Endothelial cell of umbilical vein (primary cell): ENCODE results near the gene TERC. TPM values are rescaled to one million over a fixed set of nuclear protein-coding genes. Genes with fewer than 3 reads are reported as not detected.
A peak's percentile ranks its signal among the peaks of the same experiment; 100 is the strongest.

Source experiments
- Bru-seq: library from RNA; stranded (reverse); fragments of 400-500 nt; gene quantifications from one replicate; lab custom pipeline; 2021; lab: Mats Ljungman, UMichigan
- BruChase-seq, 2 experiments: library from RNA; stranded (reverse); fragments of 400-500 nt; gene quantifications; one replicate each; lab custom pipeline; 2021; lab: Mats Ljungman, UMichigan
- BruUV-seq: library from RNA; stranded (reverse); fragments of 400-500 nt; replicated peaks from 2 replicates; lab custom pipeline; 2021; lab: Mats Ljungman, UMichigan
- CTCF ChIA-PET: fragments of 300-600, 350-600 bp; sonication (Branson Sonifier 250); formaldehyde crosslinking; loops from one replicate; lab custom pipeline; 2021; ENCODE audit warnings: antibody characterized with exemption, inconsistent platforms; lab: Charles Lee
- POLR2A ChIA-PET: fragments of 300-600, 350-600 bp; sonication (Branson Sonifier 250); formaldehyde crosslinking; loops from one replicate; lab custom pipeline; 2021; ENCODE audit warnings: antibody characterized with exemption, inconsistent platforms; lab: Charles Lee
- DNase-seq: peaks from one replicate; pipeline ENCODE4 v3.0.0-alpha.2; 2011; ENCODE audit warnings: low read depth, low spot score
- FAIRE-seq: peaks from 2 replicates; lab custom pipeline; 2011; peaks lifted over from hg19 to GRCh38; lab: Jason Lieb, UNC
- H2AFZ ChIP-seq: 2 replicates; pipeline ENCODE4 v1.6.0; 2012; ENCODE audit warnings: low read depth, low read length, control low read depth, inconsistent platforms
- H3K27ac ChIP-seq: 2 replicates; pipeline ENCODE4 v1.5.1; 2011; ENCODE audit warnings: low read depth, mild to moderate bottlenecking, control low read depth, low read length, moderate library complexity; ENCODE audit not compliant: insufficient read depth
- H3K27me3 ChIP-seq, 2 experiments: 2 replicates each; pipeline versions ENCODE4 v1.6.0 to v1.6.1; 2011; ENCODE audit warnings: low read length in 2 of 2, mixed read lengths in 1 of 2; ENCODE audit not compliant: control insufficient read depth in 2 of 2, insufficient read depth in 2 of 2
- H3K36me3 ChIP-seq, 2 experiments: 2 replicates in 1 of 2; 3 replicates in 1 of 2; pipeline ENCODE4 v1.5.1; 2011; ENCODE audit warnings: low read length in 2 of 2, mild to moderate bottlenecking in 1 of 2, moderate library complexity in 1 of 2; ENCODE audit not compliant: control insufficient read depth in 2 of 2, insufficient read depth in 2 of 2; ENCODE audit errors: extremely low read depth in 1 of 2
- H3K4me1 ChIP-seq: 3 replicates; pipeline ENCODE4 v1.5.1; 2011; ENCODE audit warnings: mild to moderate bottlenecking, low read length; ENCODE audit not compliant: control insufficient read depth, insufficient read depth; ENCODE audit errors: extremely low read depth
- H3K4me2 ChIP-seq: 2 replicates; pipeline ENCODE4 v1.6.1; 2011; ENCODE audit warnings: low read length, control low read depth, mixed read lengths; ENCODE audit not compliant: insufficient read depth
- H3K4me3 ChIP-seq, 3 experiments: fragments of 200-600 bp in 1 of 3; sonication (generic), shearing (Covaris generic) in 1 of 3; replicated peaks in 1 of 3; 2 replicates each; pipeline ENCODE4 v1.5.1; 2011 to 2016; ENCODE audit warnings: control low read depth in 3 of 3, low read length in 3 of 3, mild to moderate bottlenecking in 2 of 3, inconsistent platforms in 1 of 3, low read depth in 1 of 3, moderate library complexity in 1 of 3; ENCODE audit not compliant: insufficient read depth in 1 of 3
- H3K79me2 ChIP-seq: 2 replicates; pipeline ENCODE4 v1.6.0; 2012; ENCODE audit warnings: low read length, inconsistent platforms; ENCODE audit not compliant: control insufficient read depth, insufficient read depth
- H3K9ac ChIP-seq: replicated peaks from 2 replicates; pipeline ENCODE3; 2011; ENCODE audit warnings: low read length, control low read depth; ENCODE audit not compliant: insufficient read depth; ENCODE audit errors: extremely low read depth
- H3K9me1 ChIP-seq: replicated peaks from 3 replicates; pipeline ENCODE4 v1.6.0; 2011; ENCODE audit warnings: mild to moderate bottlenecking, low read length; ENCODE audit not compliant: control insufficient read depth, insufficient read depth; ENCODE audit errors: extremely low read depth
- H3K9me3 ChIP-seq: replicated peaks from 2 replicates; pipeline ENCODE4 v1.5.1; 2012; ENCODE audit warnings: low read length, inconsistent platforms; ENCODE audit not compliant: control insufficient read depth, insufficient read depth
- H4K20me1 ChIP-seq: replicated peaks from 2 replicates; pipeline ENCODE3; 2011; ENCODE audit warnings: mild to moderate bottlenecking, low read length; ENCODE audit not compliant: control insufficient read depth, insufficient read depth; ENCODE audit errors: extremely low read depth
- EZH2 ChIP-seq: IDR thresholded peaks from 2 replicates; pipeline ENCODE4 v1.6.1; 2012; ENCODE audit warnings: borderline replicate concordance, low read depth, mild to moderate bottlenecking, moderate library complexity, low read length, inconsistent platforms; ENCODE audit not compliant: severe bottlenecking
- POLR2A ChIP-seq: IDR thresholded peaks from 2 replicates; pipeline ENCODE4 v1.6.1; 2012; ENCODE audit warnings: low read depth, mild to moderate bottlenecking, control low read depth, low read length
- POLR2AphosphoS5 ChIP-seq: IDR thresholded peaks from 2 replicates; pipeline ENCODE4 v1.6.1; 2012; ENCODE audit warnings: low read depth, mild to moderate bottlenecking, control low read depth, low read length, moderate library complexity; ENCODE audit not compliant: insufficient read depth
- dilution Hi-C: fragments of 300-500 bp; cut with MboI; formaldehyde crosslinking; loops from one replicate; pipeline ENCODE4 v1.15.0; 2019; ENCODE audit warnings: low sequenced_read_pairs; ENCODE audit not compliant: extremely low pct_ligation_motif_present
- intact Hi-C: fragments of 100-400 bp; cut with micrococcal nuclease; formaldehyde crosslinking; loops from one replicate; pipeline ENCODE4 v1.10.0; 2022
- long read RNA-seq: library from polyadenylated mRNA; stranded (forward); transcript quantifications from one replicate; pipeline ENCODE4 v2.0.0, GENCODE V29; 2021
- polyA minus RNA-seq, 3 experiments: library from RNA; depleted of rRNA, polyadenylated mRNA; stranded (reverse); fragments of >200 nt; gene quantifications; 1 replicate in 1 of 3; 2 replicates in 2 of 3; pipeline ENCODE4 v1.2.3, GENCODE V29; 2011
- polyA plus RNA-seq, 4 experiments: library from polyadenylated mRNA; depleted of rRNA in 3 of 4; stranded (reverse) in 3 of 4; unstranded in 1 of 4; fragments of >200 nt; gene quantifications; 2 replicates each; pipeline versions ENCODE4 v1.2.1 to v1.2.3, GENCODE V29; 2011 to 2012; ENCODE audit warnings: missing spikeins in 1 of 4
- total RNA-seq: library from RNA; stranded (reverse); gene quantifications from 2 replicates; pipeline ENCODE4 v1.2.3, GENCODE V29; 2021

The TERC gene
- total RNA-seq (6.1 and 10.0 TPM in 2 replicates), polyA plus RNA-seq (2.6 TPM in 2 replicates), polyA minus RNA-seq (5.8 and 15.0 TPM in 2 replicates), Bru-seq, nascent RNA (percentile 62 among the genes with signal in this experiment), BruChase-seq, experiment 1, labeled RNA remaining after a 6-hour chase (percentile 58 among the genes with signal in this experiment), BruChase-seq, experiment 2, labeled RNA remaining after a 2-hour chase (percentile 49 among the genes with signal in this experiment)
- polyA plus RNA-seq (2011; cell fraction: cytosol; rRNA removed), result 0.37 and 1.4 TPM in 2 replicates
- polyA plus RNA-seq (2011; cell fraction: nucleus; rRNA removed), result 3.4 and 3.7 TPM in 2 replicates
- 1.3 TPM in 1 of 2 replicates, not detected in the other for polyA plus RNA-seq (2012)
- polyA minus RNA-seq (2011; cell fraction: cytosol; rRNA and poly(A)+ RNA removed), result 291 TPM
- polyA minus RNA-seq (2011; cell fraction: nucleus; rRNA and poly(A)+ RNA removed), result 76.2 and 98.7 TPM in 2 replicates
- long read RNA-seq, result 0 reads

- Histone ChIP-seq H2AFZ (peak within 1 kb of the TSS; percentile 65), H3K79me2 (no peaks in the 10 kb centered on the region), H3K27me3 (no peaks in the 10 kb centered on the region), H3K4me2 (peak within 1 kb of the TSS; percentile 74), H3K9me3 (no peaks in the 10 kb centered on the region), H3K9me1 (no peaks in the 10 kb centered on the region), H3K36me3 (no peaks in the 10 kb centered on the region), H3K4me3 (peak within 1 kb of the TSS; percentile 36 to 53 (median 41)), H4K20me1 (no peaks in the 10 kb centered on the region), H3K27ac (peak within 1 kb of the TSS; percentile 31), H3K9ac (peak within 1 kb of the TSS; percentile 70), H3K4me1 (peaks cover 7% of the 10 kb centered on the region)
- FAIRE-seq, result peak; percentile 91
- dilution Hi-C loops, result no loop called here
- TF ChIP-seq EZH2 (no peak), POLR2AphosphoS5 (peak; percentile 93), POLR2A (peak; percentile 77)
- CTCF ChIA-PET, result interaction anchor here (1.9 kb wide), 1 partner anchor 8 kb away, joined by 5 read pairs; the partner anchor contains the start of gene MYNN
- peak; percentile 77 for DNase-seq
- BruUV-seq, result no TSS peak
- POLR2A ChIA-PET, result no interaction called here
- intact Hi-C loops, result loop anchor here (1.0 to 2.0 kb wide), 2 partner anchors 8 to 202 kb away; partner anchors contain the start of genes MYNN and SEC62
Observed at GRCh38 chr3:169764882-169765612, at the start of gene TERC. Gene TERC (minus strand): TSS chr3:169765060.
